Fibroblast of lung (primary cell): ENCODE results near the gene CCDC148. TPM values are rescaled to one million over a fixed set of nuclear protein-coding genes. Genes with fewer than 3 reads are reported as not detected.

Experiments used
- DNase-seq, 2 donors: peaks; one replicate each; pipeline versions ENCODE4 v3.0.0 to v3.0.0-alpha.2; 2010; ENCODE audit warnings: low read depth in 2 of 2
- H2AFZ ChIP-seq: 2 replicates; pipeline ENCODE4 v1.5.1; 2012; ENCODE audit warnings: low read length, control low read depth, inconsistent platforms
- H3K27ac ChIP-seq: 2 replicates; pipeline ENCODE4 v1.5.1; 2011; ENCODE audit warnings: low read length, control low read depth; ENCODE audit not compliant: insufficient read depth
- H3K27me3 ChIP-seq: 2 replicates; pipeline ENCODE4 v1.5.1; 2011; ENCODE audit warnings: mild to moderate bottlenecking, low read length; ENCODE audit not compliant: control insufficient read depth, insufficient read depth
- H3K36me3 ChIP-seq: 2 replicates; pipeline ENCODE4 v1.5.1; 2011; ENCODE audit warnings: low read length; ENCODE audit not compliant: control insufficient read depth, insufficient read depth
- H3K4me1 ChIP-seq: 2 replicates; pipeline ENCODE4 v1.5.1; 2011; ENCODE audit warnings: low read length; ENCODE audit not compliant: control insufficient read depth, insufficient read depth; ENCODE audit errors: extremely low read depth
- H3K4me2 ChIP-seq: 2 replicates; pipeline ENCODE4 v1.5.1; 2011; ENCODE audit warnings: low read length, control low read depth; ENCODE audit not compliant: insufficient read depth; ENCODE audit errors: extremely low read depth
- H3K4me3 ChIP-seq, 4 experiments: fragments of 200-600 bp in 1 of 4; sonication (generic) in 1 of 4; replicated peaks in 1 of 4; 2 replicates each; pipeline ENCODE4 v1.5.1; 2011 to 2016; ENCODE audit warnings: low read length in 4 of 4, low read depth in 3 of 4, mild to moderate bottlenecking in 3 of 4, control low read depth in 2 of 4, inconsistent platforms in 1 of 4, mixed read lengths in 1 of 4; ENCODE audit not compliant: insufficient read depth in 1 of 4; ENCODE audit errors: control extremely low read depth in 1 of 4
- H3K79me2 ChIP-seq: 2 replicates; pipeline ENCODE4 v1.5.1; 2012; ENCODE audit warnings: mild to moderate bottlenecking, low read length, inconsistent platforms; ENCODE audit not compliant: control insufficient read depth, insufficient read depth
- H3K9ac ChIP-seq: 2 replicates; pipeline ENCODE4 v1.5.1; 2011; ENCODE audit warnings: mild to moderate bottlenecking, low read length, control low read depth; ENCODE audit not compliant: insufficient read depth
- H3K9me3 ChIP-seq: 2 replicates; pipeline ENCODE4 v1.5.1; 2012; ENCODE audit warnings: low read depth, low read length; ENCODE audit not compliant: control insufficient read depth, insufficient read depth
- H4K20me1 ChIP-seq: 2 replicates; pipeline ENCODE4 v1.5.1; 2011; ENCODE audit warnings: low read length; ENCODE audit not compliant: control insufficient read depth, insufficient read depth; ENCODE audit errors: extremely low read depth
- CTCF ChIP-seq, 2 donors: IDR thresholded peaks in 1 of 2; conservative IDR thresholded peaks in 1 of 2; 1 replicate in 1 of 2; 2 replicates in 1 of 2; pipeline ENCODE4 v1.5.1; 2011 to 2012; ENCODE audit warnings: low read length in 2 of 2, control low read depth in 1 of 2, inconsistent platforms in 1 of 2, low read depth in 1 of 2, mild to moderate bottlenecking in 1 of 2
- EZH2 ChIP-seq: IDR thresholded peaks from 2 replicates; pipeline ENCODE4 v1.5.1; 2012; ENCODE audit warnings: low read length, control low read depth, mild to moderate bottlenecking; ENCODE audit errors: missing control alignments
- polyA plus RNA-seq, 2 donors: library from polyadenylated mRNA; depleted of rRNA in 1 of 2; stranded (reverse) in 1 of 2; unstranded in 1 of 2; fragments of >200 nt; gene quantifications; 2 replicates each; pipeline ENCODE4 v1.2.1, GENCODE V29; 2011 to 2012; ENCODE audit warnings: missing spikeins in 1 of 2
- total RNA-seq: library from RNA; depleted of rRNA; stranded (reverse); fragments of >200 nt; gene quantifications from 2 replicates; pipeline ENCODE4 v1.2.1, GENCODE V29; 2014

Gene CCDC148
- total and polyA plus RNA-seq, 2 donors (not counting 1 experiment from before 2014, with no cell fraction given): 1.2 TPM

- TF ChIP-seq EZH2: no peak
- TF ChIP-seq CTCF (conservative IDR thresholded peaks at IDR 0.05 in 1 of 2, IDR thresholded peaks at IDR 0.05 in 1 of 2; ENCODE audit: low read depth in 1 of 2, low read length in 2 of 2): no peak
- DNase-seq: no peak
- no peak overlapping the region for H3K4me3 ChIP-seq
- no peak overlapping the region for H3K4me2 ChIP-seq
- H3K27ac ChIP-seq: no peak overlapping the region
- no peaks in the 10 kb centered on the region for H3K9me3 ChIP-seq
- no peaks in the 10 kb centered on the region for H3K79me2 ChIP-seq
- no peaks in the 10 kb centered on the region for H3K4me1 ChIP-seq
- H3K9ac ChIP-seq: no peak overlapping the region
- H2AFZ ChIP-seq: no peak overlapping the region
- H3K36me3 ChIP-seq: no peaks in the 10 kb centered on the region
- no peaks in the 10 kb centered on the region for H4K20me1 ChIP-seq
- no peaks in the 10 kb centered on the region for H3K27me3 ChIP-seq
Observed at GRCh38 chr2:158242280-158242679, 214.3 kb downstream of the CCDC148 start.

DNA sequence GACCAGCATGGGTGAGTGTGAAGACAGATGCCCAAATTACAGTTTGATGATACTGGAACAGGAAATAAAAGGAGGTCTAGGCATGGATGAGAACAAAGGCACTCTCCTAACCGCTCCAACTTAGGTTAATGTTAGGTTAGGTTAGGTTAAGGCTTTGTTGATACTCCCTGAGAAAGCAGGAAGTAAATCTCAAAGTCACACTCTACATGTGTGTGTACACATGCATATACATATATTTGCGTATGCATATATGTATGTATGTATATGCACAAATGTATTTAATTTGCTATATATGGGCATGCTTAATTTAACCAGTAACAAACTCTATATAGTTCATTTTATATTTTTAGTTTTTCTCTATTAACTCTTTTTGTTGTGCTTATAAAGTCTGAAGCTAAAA lies 215.6 kb downstream of the CCDC148 start:
- Histone ChIP-seq H3K27ac (no peak overlapping the region), H4K20me1 (no peaks in the 10 kb centered on the region), H3K36me3 (no peaks in the 10 kb centered on the region), H2AFZ (no peak overlapping the region), H3K4me1 (no peaks in the 10 kb centered on the region), H3K79me2 (no peaks in the 10 kb centered on the region), H3K4me2 (no peak overlapping the region), H3K4me3 (no peak overlapping the region), H3K9ac (no peak overlapping the region), H3K27me3 (no peaks in the 10 kb centered on the region), H3K9me3 (no peaks in the 10 kb centered on the region)
- TF ChIP-seq EZH2: no peak
- no peak for TF ChIP-seq CTCF (conservative IDR thresholded peaks at IDR 0.05 in 1 of 2, IDR thresholded peaks at IDR 0.05 in 1 of 2; ENCODE audit: low read depth in 1 of 2, low read length in 2 of 2)
- no peak for DNase-seq

DNA sequence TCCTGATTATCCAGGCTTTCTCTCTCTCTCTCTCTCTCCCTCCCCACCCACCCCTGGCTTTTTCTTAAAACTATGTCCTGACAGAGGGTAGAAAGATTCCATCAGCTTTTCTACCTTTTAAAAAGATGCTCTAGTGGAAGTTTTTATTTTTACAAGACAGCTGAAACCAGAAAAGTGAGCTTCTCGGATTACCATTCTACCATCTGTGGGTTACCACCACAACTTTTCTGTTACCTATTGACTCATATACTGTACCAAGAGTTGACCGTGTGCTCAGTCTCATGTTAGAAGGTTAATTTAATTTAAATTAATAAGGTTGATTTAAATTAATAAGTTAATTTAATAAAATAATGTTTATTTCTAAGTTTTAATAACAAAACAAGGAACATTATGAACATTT lies 217.3 kb downstream of the CCDC148 start:
- Histone ChIP-seq H3K27ac (no peak overlapping the region), H3K79me2 (no peaks in the 10 kb centered on the region), H3K36me3 (no peaks in the 10 kb centered on the region), H3K4me1 (no peaks in the 10 kb centered on the region), H4K20me1 (no peaks in the 10 kb centered on the region), H3K9ac (no peak overlapping the region), H3K4me2 (no peak overlapping the region), H3K9me3 (no peaks in the 10 kb centered on the region), H2AFZ (no peak overlapping the region), H3K4me3 (no peak overlapping the region), H3K27me3 (no peaks in the 10 kb centered on the region)
- TF ChIP-seq CTCF (conservative IDR thresholded peaks at IDR 0.05 in 1 of 2, IDR thresholded peaks at IDR 0.05 in 1 of 2; ENCODE audit: low read depth in 1 of 2, low read length in 2 of 2) (no peak), EZH2 (no peak)
- DNase-seq: no peak
